HepG2 (cell line): ENCODE results near the gene SDC3. TPM values are rescaled to one million over a fixed set of nuclear protein-coding genes. Genes with fewer than 3 reads are reported as not detected.

Experiments
- ATAC-seq: fragments of 200-7000 bp; cut with Tn5 transposase; 3 replicates; pipeline ENCODE4 v1.9.1; 2020; ENCODE audit warnings: mild to moderate bottlenecking, moderate library complexity
- BruUV-seq: library from RNA; stranded (reverse); fragments of 400-500 nt; replicated peaks from 2 replicates; lab custom pipeline; 2021; lab: Mats Ljungman, UMichigan
- CTCF ChIA-PET: fragments of 300-600 bp; formaldehyde crosslinking; extraction: SDS; loops from one replicate; lab custom pipeline; 2021; ENCODE audit warnings: low total read pairs, inconsistent platforms, low intra/inter-chr PET ratio; lab: Yijun Ruan, JAX
- POLR2A ChIA-PET: fragments of 350-600 bp; sonication (Branson Sonifier 250); formaldehyde crosslinking; loops from one replicate; lab custom pipeline; 2020; ENCODE audit warnings: antibody characterized with exemption, inconsistent platforms; lab: Yijun Ruan, JAX
- DNase-seq: peaks from one replicate; pipeline ENCODE4 v3.0.0-alpha.2; 2015; ENCODE audit warnings: low spot score
- FAIRE-seq: peaks from 3 replicates; lab custom pipeline; 2011; peaks lifted over from hg19 to GRCh38; lab: Jason Lieb, UNC
- H2AFZ ChIP-seq: one replicate; pipeline ENCODE4 v1.6.1; 2011; ENCODE audit warnings: low read length, inconsistent platforms
- H3K27ac ChIP-seq: fragments of 300-600 bp; 3 replicates; pipeline ENCODE4 v1.8.0; 2011; ENCODE audit warnings: mixed run types, mild to moderate bottlenecking, mixed read lengths, low read length, inconsistent platforms; ENCODE audit not compliant: insufficient read depth; ENCODE audit errors: extremely low read length
- H3K27me3 ChIP-seq, 2 experiments: fragments of 200-600 bp in 1 of 2; 2 replicates in 1 of 2; 3 replicates in 1 of 2; pipeline versions ENCODE4 v1.6.0 to v1.8.0; 2011; ENCODE audit warnings: low read length in 2 of 2, mild to moderate bottlenecking in 2 of 2, moderate library complexity in 2 of 2, inconsistent platforms in 1 of 2; ENCODE audit not compliant: insufficient read depth in 2 of 2, control insufficient read depth in 1 of 2
- H3K36me3 ChIP-seq, 2 experiments: fragments of 200-600 bp in 1 of 2; replicated peaks in 1 of 2; 2 replicates in 1 of 2; 3 replicates in 1 of 2; pipeline versions ENCODE4 v1.5.1 to v1.8.0; 2011; ENCODE audit warnings: low read length in 2 of 2, inconsistent platforms in 1 of 2; ENCODE audit not compliant: insufficient read depth in 2 of 2, control insufficient read depth in 1 of 2
- H3K4me1 ChIP-seq: 2 replicates; pipeline ENCODE4 v1.5.1; 2012; ENCODE audit warnings: low read length, inconsistent platforms; ENCODE audit not compliant: insufficient read depth
- H3K4me2 ChIP-seq: 2 replicates; pipeline ENCODE4 v1.6.0; 2011; ENCODE audit warnings: low read depth, low read length, inconsistent platforms
- H3K4me3 ChIP-seq, 3 experiments: fragments of 200-600 bp in 1 of 3; sonication (generic), shearing (Covaris generic) in 1 of 3; replicated peaks in 1 of 3; 2 replicates each; pipeline ENCODE4 v1.5.1; 2011 to 2016; ENCODE audit warnings: low read length in 3 of 3, inconsistent platforms in 2 of 3, low read depth in 2 of 3, mild to moderate bottlenecking in 2 of 3, control low read depth in 1 of 3, mixed read lengths in 1 of 3; ENCODE audit not compliant: insufficient read depth in 1 of 3
- H3K79me2 ChIP-seq: one replicate; pipeline ENCODE4 v1.6.1; 2011; ENCODE audit warnings: low read length, inconsistent platforms; ENCODE audit not compliant: insufficient read depth
- H3K9ac ChIP-seq: 2 replicates; pipeline ENCODE4 v1.6.0; 2011; ENCODE audit warnings: mild to moderate bottlenecking, low read depth, low read length, inconsistent platforms; ENCODE audit not compliant: insufficient read depth
- H3K9me3 ChIP-seq: 2 replicates; pipeline ENCODE4 v1.5.1; 2012; ENCODE audit warnings: mild to moderate bottlenecking, low read length
- H4K20me1 ChIP-seq: 2 replicates; pipeline ENCODE4 v1.6.0; 2011; ENCODE audit warnings: inconsistent platforms, mild to moderate bottlenecking, low read length, moderate library complexity; ENCODE audit not compliant: insufficient read depth
- BCLAF1 ChIP-seq: fragments of 450-650 bp; IDR thresholded peaks from 2 replicates; pipeline ENCODE4 v1.6.1; 2017; ENCODE audit warnings: mild to moderate bottlenecking
- CREM ChIP-seq, 2 experiments: sonication (generic) in 1 of 2; formaldehyde crosslinking in 1 of 2; IDR thresholded peaks; 2 replicates each; pipeline versions ENCODE4 v1.4.0 to v1.6.1; 2016 to 2020; ENCODE audit warnings: antibody characterized with exemption in 1 of 2, mild to moderate bottlenecking in 1 of 2, missing genetic modification reagents in 1 of 2
- GMEB1 ChIP-seq: sonication (generic); formaldehyde crosslinking; IDR thresholded peaks from 2 replicates; pipeline ENCODE4 v1.5.1; 2020; ENCODE audit warnings: missing genetic modification reagents, mild to moderate bottlenecking, borderline replicate concordance
- MAF1 ChIP-seq: sonication (generic); formaldehyde crosslinking; IDR thresholded peaks from 2 replicates; pipeline ENCODE4 v1.5.0; 2020; ENCODE audit warnings: missing genetic modification reagents, borderline replicate concordance
- MED13 ChIP-seq: sonication (generic); formaldehyde crosslinking; IDR thresholded peaks from 2 replicates; pipeline ENCODE4 v1.5.0; 2020; ENCODE audit warnings: missing genetic modification reagents
- PAX8 ChIP-seq: sonication (generic); formaldehyde crosslinking; IDR thresholded peaks from 2 replicates; pipeline ENCODE4 v1.8.0; 2022; ENCODE audit warnings: mild to moderate bottlenecking, missing genetic modification reagents, borderline replicate concordance
- TFE3 ChIP-seq: IDR thresholded peaks from 2 replicates; pipeline ENCODE4 v1.6.1; 2016
- ZBTB1 ChIP-seq: sonication (generic); formaldehyde crosslinking; IDR thresholded peaks from 2 replicates; pipeline ENCODE4 v1.4.0; 2020; ENCODE audit warnings: missing genetic modification reagents, borderline replicate concordance
- ZNF3 ChIP-seq: IDR thresholded peaks from 2 replicates; pipeline ENCODE4 v1.7.0; 2017; ENCODE audit warnings: inconsistent platforms
- ZNF549 ChIP-seq: sonication (generic); formaldehyde crosslinking; IDR thresholded peaks from 2 replicates; pipeline ENCODE4 v1.5.0; 2020; ENCODE audit warnings: missing genetic modification reagents
- WGBS: methylation state at CpG from one replicate; pipeline ENCODE4 v1.1.6; 2017; ENCODE audit warnings: low lambda C conversion rate; 5-methylcytosine and 5-hydroxymethylcytosine counted together
- in situ Hi-C: cut with HindIII; loops from 2 replicates; pipeline ENCODE4 v1.10.0; 2017; ENCODE audit warnings: low pct_unique_long_range_greater_than_20kb; ENCODE audit not compliant: extremely low pct_ligation_motif_present
- intact Hi-C: fragments of 100-400 bp; cut with micrococcal nuclease; formaldehyde crosslinking; loops from one replicate; pipeline ENCODE4 v1.10.0; 2022; ENCODE audit not compliant: unreplicated experiment
- polyA plus RNA-seq, 8 experiments: library from polyadenylated mRNA; depleted of rRNA in 3 of 8; stranded (reverse) in 7 of 8; unstranded in 1 of 8; fragments of >200 nt; fragmentation: Illumina TruSeq in 4 of 8; extraction: Trizol in 4 of 8; gene quantifications; 2 replicates each; pipeline versions ENCODE4 v1.2.1 to v1.2.3, GENCODE V29; 2011 to 2016; ENCODE audit warnings: low read depth in 4 of 8, missing spikeins in 1 of 8, mixed read lengths in 1 of 8; ENCODE audit not compliant: insufficient read depth in 1 of 8
- total RNA-seq, 5 experiments: library from RNA; depleted of rRNA; stranded (reverse); fragments of >200 nt; fragmentation: Illumina TruSeq; extraction: Trizol; gene quantifications; 2 replicates each; pipeline ENCODE4 v1.2.3, GENCODE V29; 2016; ENCODE audit warnings: low read depth in 1 of 5

The SDC3 gene
- total and polyA plus RNA-seq, 2 of the 13 experiments (the other 11 are each of a cell fraction or from before 2014, with no cell fraction given): 0.49 to 0.84 TPM

GRCh38 chr1:30830537-30830936, 78.0 kb downstream of the SDC3 start:
- Histone ChIP-seq H3K27ac (no peak overlapping the region), H3K4me1 (no peaks in the 10 kb centered on the region), H3K27me3 (peaks cover 0 to 6% of the 10 kb centered on the region in 2 experiments; a peak in 3 of 5 replicates), H2AFZ (no peak overlapping the region), H3K9me3 (no peaks in the 10 kb centered on the region), H3K4me2 (no peak overlapping the region), H3K9ac (no peak overlapping the region), H4K20me1 (no peaks in the 10 kb centered on the region), H3K79me2 (no peaks in the 10 kb centered on the region), H3K4me3 (no peak overlapping the region), H3K36me3 (no peaks in the 10 kb centered on the region)
- no peak for ATAC-seq
- no peak for DNase-seq
- 35% methylated on average over 6 of the region's 6 CpGs for WGBS
- TF ChIP-seq BCLAF1: no peak
- TF ChIP-seq ZNF3 (CRISPR knock-in tag): no peak
- TF ChIP-seq ZNF549 (CRISPR knock-in tag): no peak
- TF ChIP-seq GMEB1: no peak
- TF ChIP-seq TFE3 (CRISPR knock-in tag): no peak
- TF ChIP-seq MAF1: no peak
- no peak for TF ChIP-seq PAX8 (CRISPR knock-in tag)
- TF ChIP-seq CREM (IDR thresholded peaks at IDR 0.05): no peak
- no peak for TF ChIP-seq CREM (CRISPR knock-in tag; IDR thresholded peaks at IDR 0.05)
- TF ChIP-seq ZBTB1: no peak
- TF ChIP-seq MED13: no peak
- POLR2A ChIA-PET: no interaction called here
- intact Hi-C loops (no loop called here), in situ Hi-C loops (no loop called here)
- no TSS peak for BruUV-seq
- CTCF ChIA-PET: no interaction called here
- no peak for FAIRE-seq
